ENCODE data around the gene NELFB.

NELFB gene

DNA sequence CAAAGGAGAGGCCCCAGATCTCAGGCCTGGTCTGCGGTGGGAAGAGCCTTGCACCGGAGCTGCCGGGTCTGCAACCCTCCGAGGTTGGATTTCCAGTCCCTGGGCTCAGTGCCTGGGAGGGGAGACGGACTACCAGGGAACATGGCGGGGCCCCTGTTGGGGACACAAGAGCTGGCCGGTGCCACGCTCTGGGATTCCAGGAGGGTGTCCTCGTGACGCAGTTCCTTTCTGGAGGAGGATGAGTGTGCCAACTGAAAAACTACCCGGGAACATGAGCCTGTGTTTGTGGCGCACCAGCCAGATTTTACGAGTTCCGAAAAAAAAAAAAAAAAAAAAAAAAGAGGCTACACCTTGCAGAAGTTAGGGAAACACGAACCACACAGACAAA, 38.0 kb downstream of the NELFB start:
- H3K4me3 ChIP-seq (ENCODE audit: low read depth, low read length): no peak overlapping the region
- no peak for DNase-seq
- peaks cover 2% of the 10 kb centered on the region for H3K27me3 ChIP-seq (ENCODE audit: insufficient read depth, low read depth, severe bottlenecking)
- no peaks in the 10 kb centered on the region for H3K9me3 ChIP-seq (ENCODE audit: severe bottlenecking)
- no peaks in the 10 kb centered on the region for H3K36me3 ChIP-seq
- TF ChIP-seq, protein P1, sequence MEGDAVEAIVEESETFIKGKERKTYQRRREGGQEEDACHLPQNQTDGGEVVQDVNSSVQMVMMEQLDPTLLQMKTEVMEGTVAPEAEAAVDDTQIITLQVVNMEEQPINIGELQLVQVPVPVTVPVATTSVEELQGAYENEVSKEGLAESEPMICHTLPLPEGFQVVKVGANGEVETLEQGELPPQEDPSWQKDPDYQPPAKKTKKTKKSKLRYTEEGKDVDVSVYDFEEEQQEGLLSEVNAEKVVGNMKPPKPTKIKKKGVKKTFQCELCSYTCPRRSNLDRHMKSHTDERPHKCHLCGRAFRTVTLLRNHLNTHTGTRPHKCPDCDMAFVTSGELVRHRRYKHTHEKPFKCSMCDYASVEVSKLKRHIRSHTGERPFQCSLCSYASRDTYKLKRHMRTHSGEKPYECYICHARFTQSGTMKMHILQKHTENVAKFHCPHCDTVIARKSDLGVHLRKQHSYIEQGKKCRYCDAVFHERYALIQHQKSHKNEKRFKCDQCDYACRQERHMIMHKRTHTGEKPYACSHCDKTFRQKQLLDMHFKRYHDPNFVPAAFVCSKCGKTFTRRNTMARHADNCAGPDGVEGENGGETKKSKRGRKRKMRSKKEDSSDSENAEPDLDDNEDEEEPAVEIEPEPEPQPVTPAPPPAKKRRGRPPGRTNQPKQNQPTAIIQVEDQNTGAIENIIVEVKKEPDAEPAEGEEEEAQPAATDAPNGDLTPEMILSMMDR (IDR thresholded peaks at IDR 0.05; ENCODE audit: low read depth, low read length): no peak
- no peak overlapping the region for H3K27ac ChIP-seq

DNA sequence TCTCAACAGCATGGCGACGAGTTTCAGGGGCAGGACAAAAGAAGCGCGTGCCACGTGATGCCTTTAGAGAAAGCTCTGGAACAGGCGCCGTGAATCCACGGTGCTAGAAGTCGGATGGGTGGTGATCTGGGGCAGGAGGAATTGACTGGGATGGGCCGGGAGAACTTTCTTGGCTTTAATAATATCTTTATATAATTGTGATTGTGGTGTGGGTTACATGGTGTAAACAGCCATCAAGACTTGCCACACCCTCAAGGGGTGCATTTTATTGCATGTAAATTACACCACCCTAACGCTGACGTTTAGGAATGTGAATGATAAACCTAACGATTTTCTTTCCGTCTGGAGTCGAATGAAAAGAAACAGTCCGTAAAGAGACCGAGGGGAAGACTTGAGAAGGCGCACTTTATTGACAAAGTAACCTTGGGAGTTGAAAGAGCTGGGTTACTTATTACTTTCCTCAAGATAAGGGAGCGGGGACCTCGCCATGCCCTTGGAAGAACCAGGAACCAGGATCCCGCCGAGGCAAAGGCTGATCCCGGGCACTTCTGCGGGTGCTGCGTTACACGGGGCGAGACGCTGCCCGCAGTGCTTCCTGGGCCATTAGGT, 38.5 kb downstream of the NELFB start:
- Histone ChIP-seq H3K9me3 (ENCODE audit: severe bottlenecking) (no peaks in the 10 kb centered on the region), H3K27me3 (ENCODE audit: insufficient read depth, low read depth, severe bottlenecking) (peaks cover 2% of the 10 kb centered on the region), H3K27ac (no peak overlapping the region), H3K36me3 (no peaks in the 10 kb centered on the region), H3K4me3 (ENCODE audit: low read depth, low read length) (no peak overlapping the region)
- no peak for DNase-seq
- TF ChIP-seq, protein P1 (IDR thresholded peaks at IDR 0.05; ENCODE audit: low read depth, low read length): no peak

DNA sequence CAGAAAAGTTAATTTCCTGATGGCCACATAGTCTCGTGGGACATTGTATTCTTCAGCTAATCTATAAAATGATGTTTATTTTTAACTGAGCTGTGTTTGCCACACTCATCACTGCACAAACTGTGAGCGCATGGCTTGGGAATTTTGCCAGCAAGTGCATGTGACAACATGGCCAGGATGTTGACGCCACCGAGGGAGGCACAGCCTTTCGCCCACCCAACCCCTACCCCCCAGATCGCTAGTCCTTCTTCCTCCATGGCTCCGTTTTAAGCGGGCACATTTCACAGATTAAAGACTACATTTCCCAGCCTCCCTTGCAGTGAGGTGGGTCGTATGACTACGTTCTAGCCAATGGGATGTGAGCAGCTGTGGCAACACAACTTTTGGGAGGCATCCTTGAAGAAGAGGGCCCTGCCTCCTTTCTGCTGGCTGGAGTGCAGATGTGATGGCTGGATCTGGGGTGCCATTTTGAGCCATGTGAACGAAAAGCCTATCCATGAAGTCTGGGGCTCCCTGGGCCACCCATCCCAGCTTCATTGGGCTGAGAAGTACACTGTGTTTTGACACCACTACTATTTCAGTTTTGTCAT, 39.1 kb downstream of the NELFB start:
- peaks cover 4% of the 10 kb centered on the region for H3K36me3 ChIP-seq
- H3K9me3 ChIP-seq (ENCODE audit: severe bottlenecking): no peaks in the 10 kb centered on the region
- TF ChIP-seq, protein P1 (IDR thresholded peaks at IDR 0.05; ENCODE audit: low read depth, low read length): no peak
- no peak overlapping the region for H3K4me3 ChIP-seq (ENCODE audit: low read depth, low read length)
- DNase-seq: no peak
- peaks cover 2% of the 10 kb centered on the region for H3K27me3 ChIP-seq (ENCODE audit: insufficient read depth, low read depth, severe bottlenecking)
- H3K27ac ChIP-seq: no peak overlapping the region

DNA sequence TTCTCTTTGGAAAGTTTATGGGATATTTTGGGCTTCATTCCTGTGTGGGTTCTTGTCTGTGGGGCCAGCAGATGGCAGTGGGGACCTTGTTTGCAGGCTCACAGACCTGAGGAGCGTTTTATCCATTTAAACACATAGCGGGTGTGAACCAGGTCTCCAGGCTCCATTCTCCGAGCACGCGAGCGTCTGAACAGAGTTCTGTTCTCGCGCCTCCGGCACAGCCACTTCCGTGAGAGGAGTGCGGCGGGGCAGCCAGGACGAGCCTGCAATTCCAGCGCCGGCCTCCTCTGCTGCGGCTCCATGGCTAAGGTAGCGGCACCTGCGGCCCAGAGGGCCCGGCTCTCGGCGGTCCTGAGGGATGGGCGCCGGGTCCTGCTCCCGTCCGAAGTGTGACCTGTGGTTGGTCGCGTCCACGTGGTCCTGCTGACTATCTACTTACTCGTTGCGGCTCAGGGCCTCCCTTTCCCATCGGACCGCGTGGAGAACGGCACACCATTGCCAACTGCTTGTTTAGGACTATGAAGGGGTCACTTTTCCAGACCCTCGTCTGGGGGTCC, 39.6 kb downstream of the NELFB start:
- Histone ChIP-seq H3K27ac (no peak overlapping the region), H3K4me3 (ENCODE audit: low read depth, low read length) (peak overlapping the region; percentile 54), H3K36me3 (peaks cover 9% of the 10 kb centered on the region), H3K9me3 (ENCODE audit: severe bottlenecking) (no peaks in the 10 kb centered on the region), H3K27me3 (ENCODE audit: insufficient read depth, low read depth, severe bottlenecking) (peaks cover 2% of the 10 kb centered on the region)
- TF ChIP-seq, protein P1 (IDR thresholded peaks at IDR 0.05; ENCODE audit: low read depth, low read length): peak; percentile 33
- DNase-seq: peak; percentile 64

DNA sequence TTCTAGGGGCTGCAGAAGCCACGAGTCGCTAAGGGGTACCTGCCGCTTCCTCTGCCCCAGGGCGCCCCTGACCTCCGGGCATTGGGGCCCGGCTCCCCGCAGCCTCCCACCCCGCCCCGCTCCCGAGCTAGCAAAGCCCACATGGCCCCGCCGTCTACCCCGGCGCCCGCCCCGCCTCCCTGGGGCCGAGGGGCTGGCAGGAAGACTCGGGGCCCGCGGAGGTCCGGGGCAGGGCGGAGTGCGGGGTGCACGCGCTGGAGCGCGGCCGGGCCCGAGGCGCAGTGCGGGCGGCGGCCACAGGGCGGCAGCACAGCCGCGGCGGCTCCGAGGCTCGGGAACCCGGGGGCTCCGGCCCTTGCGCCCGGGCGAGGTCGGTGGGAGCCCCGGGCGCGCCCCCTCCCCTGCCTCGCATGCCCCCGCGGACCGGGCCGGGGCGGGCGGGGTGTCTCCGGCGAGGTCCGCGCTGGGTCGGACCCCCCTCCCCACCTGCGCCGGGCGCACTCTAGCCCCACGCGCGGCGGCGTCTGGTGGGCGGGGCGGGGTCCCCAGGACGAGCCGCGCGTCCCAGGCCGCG, 40.2 kb downstream of the NELFB start:
- Histone ChIP-seq H3K4me3 (ENCODE audit: low read depth, low read length) (peak overlapping the region; percentile 54), H3K9me3 (ENCODE audit: severe bottlenecking) (no peaks in the 10 kb centered on the region), H3K36me3 (peaks cover 10% of the 10 kb centered on the region), H3K27me3 (ENCODE audit: insufficient read depth, low read depth, severe bottlenecking) (peaks cover 2% of the 10 kb centered on the region), H3K27ac (no peak overlapping the region)
- TF ChIP-seq, protein P1 (IDR thresholded peaks at IDR 0.05; ENCODE audit: low read depth, low read length): peak; percentile 66
- DNase-seq: no peak

Data from WERI-Rb-1 (cell line).